K562 (cell line): ENCODE data around the gene PCNX2. TPM values are rescaled to one million over a fixed set of nuclear protein-coding genes. Genes with fewer than 3 reads are reported as not detected.

Experiments used
- ATAC-seq: fragments of 200-7000 bp; cut with Tn5 transposase; 3 replicates; pipeline ENCODE4 v1.9.1; 2020; ENCODE audit warnings: moderate library complexity
- BruUV-seq: library from RNA; stranded (reverse); fragments of 400-500 nt; replicated peaks from 2 replicates; lab custom pipeline; 2021; lab: Mats Ljungman, UMichigan
- CTCF ChIA-PET: fragments of 300-600 bp; formaldehyde crosslinking; extraction: SDS; loops from one replicate; lab custom pipeline; 2021; ENCODE audit warnings: low intra/inter-chr PET ratio; lab: Yijun Ruan, JAX
- POLR2A ChIA-PET: fragments of 300-600, 350-650 bp; sonication (Branson Sonifier 250); formaldehyde crosslinking; extraction: SDS; loops from one replicate; lab custom pipeline; 2021; ENCODE audit warnings: antibody characterized with exemption, inconsistent platforms; lab: Yijun Ruan, JAX
- DNase-seq, 4 experiments: peaks; one replicate each; pipeline versions ENCODE4 v3.0.0 to v3.0.0-alpha.2; 2011 to 2018; ENCODE audit warnings: low spot score in 3 of 4, mixed read lengths in 3 of 4; ENCODE audit errors: extremely low read depth in 1 of 4
- FAIRE-seq: peaks from 2 replicates; lab custom pipeline; 2011; peaks lifted over from hg19 to GRCh38; lab: Jason Lieb, UNC
- H2AFZ ChIP-seq: 2 replicates; pipeline ENCODE4 v1.6.0; 2011; ENCODE audit warnings: low read depth, low read length, control low read depth, inconsistent platforms
- H3K27ac ChIP-seq: fragments of 200-600 bp; 3 replicates; pipeline ENCODE4 v1.8.0; 2011; ENCODE audit warnings: low read depth, mild to moderate bottlenecking, control low read depth, inconsistent platforms, low read length, moderate library complexity, mixed read lengths; ENCODE audit errors: extremely low read depth
- H3K27me3 ChIP-seq, 2 experiments: fragments of 300-600 bp in 1 of 2; 2 replicates in 1 of 2; 3 replicates in 1 of 2; pipeline versions ENCODE4 v1.6.0 to v1.8.0; 2011; ENCODE audit warnings: inconsistent platforms in 2 of 2, low read length in 2 of 2, mild to moderate bottlenecking in 1 of 2, mixed read lengths in 1 of 2, moderate library complexity in 1 of 2; ENCODE audit not compliant: control insufficient read depth in 2 of 2, insufficient read depth in 2 of 2
- H3K36me3 ChIP-seq: fragments of 300-600 bp; 3 replicates; pipeline ENCODE4 v1.8.0; 2011; ENCODE audit warnings: mild to moderate bottlenecking, low read length, inconsistent platforms; ENCODE audit not compliant: control insufficient read depth, insufficient read depth
- H3K4me1 ChIP-seq, 2 experiments: fragments of 200-600 bp in 1 of 2; replicated peaks in 1 of 2; 2 replicates in 1 of 2; 3 replicates in 1 of 2; pipeline versions ENCODE4 v1.5.1 to v1.8.0; 2011; ENCODE audit warnings: inconsistent platforms in 2 of 2, low read length in 2 of 2, mild to moderate bottlenecking in 1 of 2, mixed read lengths in 1 of 2, moderate library complexity in 1 of 2; ENCODE audit not compliant: control insufficient read depth in 2 of 2, insufficient read depth in 2 of 2
- H3K4me2 ChIP-seq: 2 replicates; pipeline ENCODE4 v1.6.1; 2011; ENCODE audit warnings: low read length, control low read depth, inconsistent platforms, mixed read lengths; ENCODE audit not compliant: insufficient read depth
- H3K4me3 ChIP-seq: fragments of 200-600 bp; sonication (generic), shearing (Covaris generic); 2 replicates; pipeline ENCODE4 v1.5.1; 2016; ENCODE audit warnings: control low read depth, inconsistent platforms
- H3K79me2 ChIP-seq: fragments of 200-600 bp; 3 replicates; pipeline ENCODE4 v1.8.0; 2011; ENCODE audit warnings: low read length, inconsistent platforms; ENCODE audit not compliant: control insufficient read depth, insufficient read depth
- H3K9ac ChIP-seq, 2 experiments: 2 replicates each; pipeline versions ENCODE4 v1.6.0 to v1.6.1; 2011; ENCODE audit warnings: low read depth in 2 of 2, low read length in 2 of 2, control low read depth in 1 of 2, inconsistent platforms in 1 of 2, mild to moderate bottlenecking in 1 of 2, mixed read lengths in 1 of 2; ENCODE audit not compliant: insufficient read depth in 1 of 2
- H3K9me1 ChIP-seq: one replicate; pipeline ENCODE4 v1.6.0; 2011; ENCODE audit warnings: inconsistent platforms, mild to moderate bottlenecking, low read length, moderate library complexity; ENCODE audit not compliant: control insufficient read depth, insufficient read depth
- H3K9me3 ChIP-seq: replicated peaks from 2 replicates; pipeline ENCODE4 v1.5.1; 2011; ENCODE audit warnings: low read depth, low read length, inconsistent platforms; ENCODE audit not compliant: control insufficient read depth, insufficient read depth
- H4K20me1 ChIP-seq: replicated peaks from 2 replicates; pipeline ENCODE4 v1.6.1; 2011; ENCODE audit warnings: low read length, inconsistent platforms, mixed read lengths; ENCODE audit not compliant: control insufficient read depth, insufficient read depth
- BACH1 ChIP-seq: fragments of 200-800 bp; sonication (Bioruptor generic); IDR thresholded peaks from 2 replicates; pipeline ENCODE4 v1.6.1; 2016; ENCODE audit warnings: missing genetic modification characterization, missing compliant biosample characterization
- E2F5 ChIP-seq: sonication (generic); formaldehyde crosslinking; IDR thresholded peaks from 2 replicates; pipeline ENCODE4 v1.8.0; 2022; ENCODE audit warnings: mild to moderate bottlenecking, missing genetic modification reagents
- GTF2E2 ChIP-seq: fragments of 200-800 bp; sonication (Bioruptor generic); IDR thresholded peaks from 2 replicates; pipeline ENCODE4 v1.6.1; 2016; ENCODE audit warnings: missing genetic modification characterization, missing compliant biosample characterization
- HDGF ChIP-seq: fragments of 450-650 bp; IDR thresholded peaks from 2 replicates; pipeline ENCODE4 v1.6.1; 2016
- ID3 ChIP-seq, 2 experiments: fragments of 250-450 bp in 1 of 2; fragments of 450-650 bp in 1 of 2; sonication (Bioruptor Pico) in 1 of 2; IDR thresholded peaks; 2 replicates each; pipeline versions ENCODE4 v1.6.1 to v1.8.0; 2016 to 2021; ENCODE audit warnings: mild to moderate bottlenecking in 2 of 2, moderate library complexity in 2 of 2, missing compliant biosample characterization in 1 of 2, missing genetic modification characterization in 1 of 2
- KLF1 ChIP-seq: fragments of 450-650 bp; IDR thresholded peaks from 2 replicates; pipeline ENCODE4 v1.6.1; 2016; ENCODE audit warnings: missing genetic modification characterization, missing compliant biosample characterization
- KLF6 ChIP-seq: fragments of 250-450 bp; sonication (Bioruptor Pico); IDR thresholded peaks from 2 replicates; pipeline ENCODE4 v1.4.0; 2020; ENCODE audit warnings: mild to moderate bottlenecking, moderate library complexity, borderline replicate concordance
- MEF2D ChIP-seq: conservative IDR thresholded peaks from 2 replicates; pipeline ENCODE4 v1.6.1; 2016; ENCODE audit warnings: low read depth, missing genetic modification characterization, missing compliant biosample characterization
- MYC ChIP-seq, 2 experiments: fragments of 250-450 bp in 1 of 2; sonication (Bioruptor Pico) in 1 of 2; IDR thresholded peaks; 2 replicates each; pipeline versions ENCODE4 v1.5.1 to v1.6.1; 2012 to 2021; ENCODE audit warnings: low read depth in 2 of 2, borderline replicate concordance in 1 of 2, improper control_type of control experiment in 1 of 2, low read length in 1 of 2, mild to moderate bottlenecking in 1 of 2, moderate library complexity in 1 of 2
- RHOXF2B ChIP-seq: fragments of 250-450 bp; sonication (Bioruptor Pico); conservative IDR thresholded peaks from 2 replicates; pipeline ENCODE4 v1.5.1; 2021
- TSHZ1 ChIP-seq: fragments of 250-450 bp; sonication (Bioruptor Pico); IDR thresholded peaks from 2 replicates; pipeline ENCODE4 v1.4.0; 2020; ENCODE audit warnings: mild to moderate bottlenecking, moderate library complexity
- ZNF197 ChIP-seq: fragments of 200-800 bp; sonication (Bioruptor generic); IDR thresholded peaks from 2 replicates; pipeline ENCODE4 v1.6.1; 2016; ENCODE audit warnings: low read depth, missing genetic modification characterization, missing compliant biosample characterization
- ZNF717 ChIP-seq: fragments of 250-450 bp; sonication (Bioruptor Pico); IDR thresholded peaks from 2 replicates; pipeline ENCODE4 v1.5.0; 2021
- ZNF740 ChIP-seq, 3 experiments: fragments of 200-800 bp in 1 of 3; sonication (Bioruptor generic) in 1 of 3; sonication (generic) in 1 of 3; formaldehyde crosslinking in 1 of 3; IDR thresholded peaks; 2 replicates each; pipeline versions ENCODE4 v1.6.1 to v1.8.0; 2016 to 2022; ENCODE audit warnings: mild to moderate bottlenecking in 2 of 3, missing compliant biosample characterization in 2 of 3, missing genetic modification characterization in 2 of 3, missing genetic modification reagents in 1 of 3
- WGBS: fragments of 100-300 bp; shearing (Covaris generic); methylation state at CpG from one replicate; pipeline ENCODE4 v1.1.6; 2016; ENCODE audit warnings: low coverage, mixed read lengths; ENCODE audit not compliant: insufficient coverage; ENCODE audit errors: missing lambda C conversion rate; 5-methylcytosine and 5-hydroxymethylcytosine counted together
- in situ Hi-C: fragments of 300-500 bp; cut with MboI; formaldehyde crosslinking; loops from 4 replicates; pipeline ENCODE4 v1.15.0; 2018; ENCODE audit warnings: inconsistent platforms, mixed read lengths
- intact Hi-C: fragments of 100-400 bp; cut with micrococcal nuclease; formaldehyde crosslinking; loops from 2 replicates; pipeline ENCODE4 v1.14.2; 2022
- polyA plus RNA-seq, 8 experiments: library from polyadenylated mRNA; depleted of rRNA in 4 of 8; stranded (reverse) in 5 of 8; unstranded in 3 of 8; fragments of >200 nt; fragmentation: Nextera tagmentation in 2 of 8; fragmentation: Illumina TruSeq in 1 of 8; extraction: Ambion mirVana in 2 of 8; extraction: Trizol in 1 of 8; gene quantifications; 2 replicates each; pipeline versions ENCODE4 v1.2.1 to v1.2.3, GENCODE V29; 2011 to 2014; ENCODE audit warnings: inconsistent platforms in 1 of 8, missing spikeins in 1 of 8
- total RNA-seq, 7 experiments: library from RNA; depleted of rRNA in 6 of 7; stranded (reverse); fragments of >200 nt in 6 of 7; fragmentation: Illumina TruSeq in 2 of 7; extraction: Trizol in 2 of 7; gene quantifications; 2 replicates each; pipeline versions ENCODE4 v1.2.1 to v1.2.3, GENCODE V29; 2011 to 2021; ENCODE audit warnings: low replicate concordance in 1 of 7

PCNX2 gene
- total and polyA plus RNA-seq, 9 of the 15 experiments (the other 6 are each of a cell fraction or from before 2014, with no cell fraction given), result 0.07 to 0.33 TPM; not detected in 7

- intact Hi-C loops (loop anchor here (10.0 kb wide), 1 partner anchor 315 kb away; the partner anchor contains the start of gene SIPA1L2), in situ Hi-C loops (no loop called here)
- Histone ChIP-seq H3K27me3 (no peaks in the 10 kb centered on the region), H3K79me2 (peaks cover 28% of the 10 kb centered on the region), H3K27ac (peak overlapping the region; percentile 68), H3K4me3 (peak overlapping the region; percentile 88), H3K4me1 (peaks cover 9 to 10% of the 10 kb centered on the region in 2 experiments; a peak in 3 of 5 replicates), H3K4me2 (peak overlapping the region; percentile 91), H4K20me1 (0 out of 2 replicates have a peak, but pooled peaks cover 4% of the 10 kb centered on the region), H3K9me1 (no peaks in the 10 kb centered on the region), H3K9me3 (no peaks in the 10 kb centered on the region), H3K36me3 (no peaks in the 10 kb centered on the region; the same call in 2 of the 3 replicates), H3K9ac (peak overlapping the region; percentile 73 to 80), H2AFZ (peak overlapping the region; percentile 96)
- BruUV-seq, result TSS peak; percentile 94
- 41% methylated on average over 5 of the region's 5 CpGs for WGBS
- FAIRE-seq, result peak; percentile 55
- ATAC-seq, result no peak
- CTCF ChIA-PET, result no interaction called here
- DNase-seq, result no peak
- POLR2A ChIA-PET, result interaction anchor here (0.7 kb wide), 1 partner anchor 361 kb away, joined by 3 read pairs; no protein-coding TSS in a partner anchor
- 0 out of 2 replicates have a peak, but pooled peaks have one; percentile 24 for TF ChIP-seq ZNF717 (CRISPR knock-in tag)
- TF ChIP-seq E2F5 (CRISPR knock-in tag), result no peak
- no peak for TF ChIP-seq MYC (IDR thresholded peaks at IDR 0.05; ENCODE audit: low read depth, low read length)
- 0 out of 2 replicates have a peak, but pooled peaks have one; percentile 61 for TF ChIP-seq MYC (CRISPR knock-in tag; IDR thresholded peaks at IDR 0.05; ENCODE audit: borderline replicate concordance, low read depth)
- peak; percentile 96 for TF ChIP-seq KLF6 (CRISPR knock-in tag)
- TF ChIP-seq ZNF740 (CRISPR knock-in tag; IDR thresholded peaks at IDR 0.05), result no peak
- TF ChIP-seq ZNF740 (tag; IDR thresholded peaks at IDR 0.05), result peak in 1 of 2 experiments; percentile 92; a peak in 2 of 4 replicates
- TF ChIP-seq ZNF197 (CRISPR knock-in tag), result peak; percentile 91
- TF ChIP-seq BACH1 (tag), result peak; percentile 71
- peak; percentile 54; the same call in 1 of the 2 replicates for TF ChIP-seq MEF2D
- peak; percentile 64; the same call in 1 of the 2 replicates for TF ChIP-seq ID3 (CRISPR knock-in tag; IDR thresholded peaks at IDR 0.05)
- peak; percentile 79 for TF ChIP-seq ID3 (tag; IDR thresholded peaks at IDR 0.05)
- no peak for TF ChIP-seq HDGF
- TF ChIP-seq KLF1, result no peak
- TF ChIP-seq RHOXF2B (CRISPR knock-in tag), result no peak
- TF ChIP-seq GTF2E2 (tag), result 0 out of 2 replicates have a peak, but pooled peaks have one; percentile 7
- TF ChIP-seq TSHZ1 (CRISPR knock-in tag), result peak; percentile 79
These were observed 345.8 kb downstream of the PCNX2 start for GRCh38 chr1:232949636-232950196.
